Effector memory CD4-positive, alpha-beta T cell (primary cell): ENCODE results near the gene GAS7.

Experiments used
- DNase-seq, 3 donors: peaks; one replicate each; pipeline ENCODE4 v3.0.0-alpha.2; 2020
- H3K27ac ChIP-seq: 2 replicates; pipeline ENCODE4 v1.7.0; 2013; ENCODE audit warnings: mild to moderate bottlenecking, low read length, moderate library complexity; ENCODE audit not compliant: insufficient read depth, poor library complexity, severe bottlenecking
- H3K27me3 ChIP-seq: replicated peaks from 2 replicates; pipeline ENCODE4 v1.7.0; 2013; ENCODE audit warnings: mild to moderate bottlenecking, low read length; ENCODE audit not compliant: insufficient read depth, control insufficient read depth, poor library complexity, severe bottlenecking
- H3K36me3 ChIP-seq: 2 replicates; pipeline ENCODE4 v1.7.0; 2013; ENCODE audit warnings: mild to moderate bottlenecking, low read length, moderate library complexity; ENCODE audit not compliant: control insufficient read depth, insufficient read depth
- H3K4me1 ChIP-seq: 2 replicates; pipeline ENCODE4 v1.7.0; 2013; ENCODE audit warnings: low read length, mild to moderate bottlenecking; ENCODE audit not compliant: control insufficient read depth, insufficient read depth, poor library complexity, severe bottlenecking
- H3K4me3 ChIP-seq: 2 replicates; pipeline ENCODE4 v1.7.0; 2013; ENCODE audit warnings: low read length, low read depth, mild to moderate bottlenecking; ENCODE audit not compliant: insufficient read depth, poor library complexity, severe bottlenecking
- H3K9me3 ChIP-seq: 2 replicates; pipeline ENCODE4 v1.7.0; 2013; ENCODE audit warnings: mild to moderate bottlenecking, low read length, moderate library complexity; ENCODE audit not compliant: control insufficient read depth

GAS7 gene

GRCh38 chr17:9874722-9875121 is 323.7 kb downstream of the GAS7 start:
- no peak overlapping the region for H3K4me3 ChIP-seq
- DNase-seq, result no peak
- no peaks in the 10 kb centered on the region for H3K36me3 ChIP-seq
- no peaks in the 10 kb centered on the region for H3K4me1 ChIP-seq
- H3K27ac ChIP-seq, result no peak overlapping the region
- H3K27me3 ChIP-seq, result no peaks in the 10 kb centered on the region
- H3K9me3 ChIP-seq, result no peaks in the 10 kb centered on the region

GRCh38 chr17:9872852-9873251 is 325.6 kb downstream of the GAS7 start:
- H3K27ac ChIP-seq, result no peak overlapping the region
- H3K4me1 ChIP-seq, result no peaks in the 10 kb centered on the region
- no peaks in the 10 kb centered on the region for H3K36me3 ChIP-seq
- H3K27me3 ChIP-seq, result no peaks in the 10 kb centered on the region
- DNase-seq, result no peak
- H3K4me3 ChIP-seq, result no peak overlapping the region
- no peaks in the 10 kb centered on the region for H3K9me3 ChIP-seq

GRCh38 chr17:9868552-9868951 is 329.9 kb downstream of the GAS7 start:
- no peak for DNase-seq
- no peak overlapping the region for H3K27ac ChIP-seq
- no peaks in the 10 kb centered on the region for H3K36me3 ChIP-seq

DNA sequence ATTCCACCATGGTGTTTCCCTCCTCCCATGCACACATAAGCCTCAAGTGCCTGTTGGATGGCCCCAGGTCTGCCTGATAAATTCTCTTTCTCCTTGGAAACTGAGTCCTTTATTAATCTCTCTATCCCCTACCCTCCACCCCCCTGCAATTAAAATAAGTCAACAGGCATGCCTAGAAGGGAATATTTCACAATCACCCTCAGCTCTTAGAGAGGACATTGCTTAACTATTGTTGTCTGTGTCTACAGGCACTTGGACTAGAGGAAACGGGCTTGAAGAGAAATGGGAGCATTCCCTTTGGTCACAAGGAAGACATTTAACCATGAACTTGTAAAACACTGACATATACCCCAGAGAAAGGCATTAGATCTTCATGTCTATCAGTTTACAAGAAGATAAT is 332.8 kb downstream of the GAS7 start:
- Histone ChIP-seq H3K4me3 (no peak overlapping the region), H3K36me3 (no peaks in the 10 kb centered on the region), H3K27ac (no peak overlapping the region), H3K4me1 (no peaks in the 10 kb centered on the region), H3K27me3 (no peaks in the 10 kb centered on the region), H3K9me3 (no peaks in the 10 kb centered on the region)
- DNase-seq, result no peak

More at GRCh38 chr17:9868552-9868951, 329.9 kb downstream of the GAS7 start:
- Histone ChIP-seq H3K9me3 (no peaks in the 10 kb centered on the region), H3K4me3 (no peak overlapping the region), H3K27me3 (no peaks in the 10 kb centered on the region), H3K4me1 (no peaks in the 10 kb centered on the region)

DNA sequence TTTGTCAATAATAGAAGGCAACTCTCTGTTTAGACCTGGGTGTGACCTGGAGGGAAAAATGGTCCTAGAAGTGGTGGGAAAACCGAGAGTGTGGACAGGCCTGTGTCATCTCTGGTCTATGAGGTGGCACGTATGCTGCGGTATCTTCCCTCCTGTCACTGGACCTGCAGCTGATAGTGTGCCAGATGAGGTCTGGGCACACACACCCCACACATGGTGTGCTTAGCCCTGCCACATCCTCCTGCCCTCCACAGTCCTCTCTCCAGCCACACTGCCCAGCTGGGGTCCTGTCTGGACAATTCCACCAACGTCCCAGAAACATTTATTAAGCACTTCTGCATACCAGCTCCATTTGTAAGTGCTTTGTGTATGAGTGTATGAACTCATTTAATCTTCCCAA is 335.5 kb downstream of the GAS7 start:
- Histone ChIP-seq H3K4me1 (no peaks in the 10 kb centered on the region), H3K27me3 (no peaks in the 10 kb centered on the region), H3K4me3 (no peak overlapping the region), H3K27ac (no peak overlapping the region), H3K9me3 (no peaks in the 10 kb centered on the region), H3K36me3 (no peaks in the 10 kb centered on the region)
- DNase-seq, result no peak

DNA sequence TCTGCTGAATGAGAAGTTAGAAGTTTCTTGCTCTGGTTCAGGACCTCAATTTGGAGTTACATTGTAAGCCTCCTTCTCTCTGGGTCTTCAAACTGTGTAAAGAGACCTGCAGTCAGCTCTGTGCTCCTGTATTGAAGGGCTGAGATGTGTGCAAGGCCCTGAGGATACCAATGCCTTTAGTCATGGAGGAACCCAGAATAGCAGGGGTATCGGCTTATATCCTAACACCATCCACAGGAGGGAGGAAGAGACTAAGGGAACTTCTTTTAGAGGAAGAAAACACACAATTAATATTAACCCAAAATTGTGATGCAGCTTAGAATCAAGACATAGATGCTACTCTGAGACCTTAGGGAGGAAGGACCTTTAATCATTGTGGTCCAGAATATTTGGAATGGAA is 336.2 kb downstream of the GAS7 start:
- Histone ChIP-seq H3K36me3 (no peaks in the 10 kb centered on the region), H3K9me3 (no peaks in the 10 kb centered on the region), H3K4me3 (no peak overlapping the region), H3K27me3 (no peaks in the 10 kb centered on the region), H3K4me1 (no peaks in the 10 kb centered on the region), H3K27ac (no peak overlapping the region)
- no peak for DNase-seq

DNA sequence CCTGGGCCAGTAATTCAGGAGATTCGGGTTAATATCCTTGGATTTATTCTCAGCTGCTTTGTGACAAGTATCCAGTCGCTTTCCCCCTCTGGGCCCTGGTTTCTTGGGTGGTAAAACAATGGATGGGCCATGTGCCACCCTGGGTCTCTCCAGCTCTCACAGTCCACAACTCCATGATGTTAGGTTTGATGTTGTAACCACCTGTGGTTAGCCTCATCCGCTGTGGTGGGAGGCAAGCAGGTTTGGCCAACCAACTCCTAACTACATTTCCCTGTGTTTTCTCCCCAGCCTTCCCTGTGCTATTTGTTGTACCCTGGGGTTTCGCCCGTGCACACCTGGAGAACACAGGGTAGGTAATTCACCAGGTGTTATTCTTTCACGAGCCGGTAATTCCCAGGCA is 337.6 kb downstream of the GAS7 start:
- no peak for DNase-seq
- Histone ChIP-seq H3K9me3 (no peaks in the 10 kb centered on the region), H3K27ac (no peak overlapping the region), H3K27me3 (no peaks in the 10 kb centered on the region), H3K36me3 (no peaks in the 10 kb centered on the region), H3K4me3 (no peak overlapping the region), H3K4me1 (no peaks in the 10 kb centered on the region)
